ENCODE data around the gene NUCB1.

The NUCB1 gene

GRCh38 chr19:48961673-48962028 lies 61.5 kb downstream of the NUCB1 start:
- DNase-seq (ENCODE audit: extremely low read depth in 1 of 2, low read depth in 1 of 2) = no peak

- no peak for DNase-seq (ENCODE audit: extremely low read depth in 1 of 2, low read depth in 1 of 2)
Observed at GRCh38 chr19:48962029-48962848, 62.1 kb downstream of the NUCB1 start.

GRCh38 chr19:48962849-48963165 lies 62.7 kb downstream of the NUCB1 start:
- DNase-seq (ENCODE audit: extremely low read depth in 1 of 2, low read depth in 1 of 2) = no peak

GRCh38 chr19:48963371-48964204 lies 63.5 kb downstream of the NUCB1 start:
- DNase-seq (ENCODE audit: extremely low read depth in 1 of 2, low read depth in 1 of 2) = peak; percentile 69 to 74

- no peak for DNase-seq (ENCODE audit: extremely low read depth in 1 of 2, low read depth in 1 of 2)
Observed at GRCh38 chr19:48964205-48965039, 64.3 kb downstream of the NUCB1 start.

- DNase-seq (ENCODE audit: extremely low read depth in 1 of 2, low read depth in 1 of 2) = peak; percentile 91 to 93
Observed at GRCh38 chr19:48965040-48965805, 65.1 kb downstream of the NUCB1 start, which contains the start of gene FTL. Gene FTL, plus strand, starts transcription at chr19:48965309. Its CDS starts 199 bp downstream, at chr19:48965508.

- peak; percentile 64 to 87 for DNase-seq (ENCODE audit: extremely low read depth in 1 of 2, low read depth in 1 of 2)
Observed at GRCh38 chr19:48965806-48966540, 65.9 kb downstream of the NUCB1 start.

- no peak for DNase-seq (ENCODE audit: extremely low read depth in 1 of 2, low read depth in 1 of 2)
Observed at GRCh38 chr19:48966541-48967345, 66.6 kb downstream of the NUCB1 start.

GRCh38 chr19:48967346-48968178 lies 67.5 kb downstream of the NUCB1 start:
- DNase-seq (ENCODE audit: extremely low read depth in 1 of 2, low read depth in 1 of 2) = no peak

DNA sequence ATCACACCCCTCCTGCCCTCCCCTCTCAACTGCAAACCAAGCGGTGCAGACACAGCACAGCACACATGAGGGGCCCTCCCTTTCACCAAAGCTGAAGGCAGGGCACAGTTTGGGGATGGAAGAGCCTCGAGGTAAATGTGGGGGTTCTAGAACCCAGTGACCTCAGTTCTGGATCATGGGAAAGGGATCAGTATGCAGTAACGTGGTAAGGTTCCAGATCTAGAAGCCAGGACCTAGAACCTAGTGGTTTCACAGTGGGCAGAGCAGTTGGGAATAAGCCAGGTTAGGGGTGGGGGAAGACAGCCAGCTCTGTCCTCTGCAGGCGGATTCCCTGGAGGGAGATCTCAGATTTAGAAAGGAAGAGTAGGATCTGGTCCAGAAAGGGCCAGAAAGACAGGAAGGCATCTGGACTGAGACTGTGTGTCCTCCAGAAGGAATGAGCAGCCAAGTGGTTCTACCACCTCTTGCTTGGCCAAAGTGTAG lies 68.1 kb downstream of the NUCB1 start:
- DNase-seq (ENCODE audit: extremely low read depth in 1 of 2, low read depth in 1 of 2) = no peak

GRCh38 chr19:48968813-48969218 lies 68.7 kb downstream of the NUCB1 start:
- no peak for DNase-seq (ENCODE audit: extremely low read depth in 1 of 2, low read depth in 1 of 2)

- DNase-seq (ENCODE audit: extremely low read depth in 1 of 2, low read depth in 1 of 2) = no peak
Observed at GRCh38 chr19:48969276-48970138, 69.4 kb downstream of the NUCB1 start.

- DNase-seq (ENCODE audit: extremely low read depth in 1 of 2, low read depth in 1 of 2) = no peak
Observed at GRCh38 chr19:48970139-48970766, 70.1 kb downstream of the NUCB1 start.

- peak in 1 of 2 donors; percentile 69 for DNase-seq (ENCODE audit: extremely low read depth in 1 of 2, low read depth in 1 of 2)
Observed at GRCh38 chr19:48970923-48971395, 70.8 kb downstream of the NUCB1 start.

All from stimulated activated CD8-positive, alpha-beta memory T cell treated with anti-CD3 and anti-CD28 coated beads, Interleukin-7, amount 100 ng/mL, for 48 hours (primary cell).